Activated effector memory CD4-positive, alpha-beta T cell treated with Interleukin-2 at 50 U/mL for 16 hours (primary cell): ENCODE results near the gene COL15A1.
A peak's percentile ranks its signal among the peaks of the same experiment; 100 is the strongest.

Experiments used
- DNase-seq: peaks from one replicate; pipeline ENCODE4 v3.0.0-alpha.2; 2020

Gene COL15A1

DNA sequence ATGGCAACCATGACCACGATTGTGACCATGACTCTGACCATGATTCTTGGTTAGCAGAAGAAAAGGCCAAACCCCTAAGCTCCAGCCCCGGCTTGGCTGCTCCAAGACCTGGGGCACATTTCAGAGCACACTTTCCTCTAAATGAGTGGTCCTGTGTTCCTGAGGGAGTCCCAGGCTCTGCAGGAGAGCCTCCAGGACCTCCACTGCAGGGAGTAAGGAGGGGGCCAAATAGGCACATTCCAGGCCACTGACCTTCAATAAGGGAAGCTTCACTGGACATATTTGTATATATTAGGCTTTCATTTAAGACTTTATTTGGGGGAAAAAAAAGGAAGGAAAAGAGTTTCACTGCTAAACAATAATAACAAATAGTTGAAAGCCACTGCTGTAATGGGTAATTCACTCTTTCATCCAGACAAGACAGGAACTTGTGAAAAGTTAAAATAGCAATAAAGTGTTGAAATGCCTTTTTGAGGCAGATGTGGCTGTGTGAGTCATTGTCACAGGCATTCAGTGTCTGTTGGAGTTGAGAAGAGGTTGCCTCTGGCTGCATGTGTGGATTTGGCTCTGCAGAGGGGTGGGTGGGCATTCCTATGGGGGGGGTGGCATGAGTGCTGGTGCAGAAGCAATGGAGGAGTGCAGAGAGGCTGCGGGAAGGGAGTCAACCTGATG lies 97.3 kb downstream of the COL15A1 start:
- DNase-seq: no peak

GRCh38 chr9:99041618-99042017 lies 97.9 kb downstream of the COL15A1 start:
- no peak for DNase-seq

DNA sequence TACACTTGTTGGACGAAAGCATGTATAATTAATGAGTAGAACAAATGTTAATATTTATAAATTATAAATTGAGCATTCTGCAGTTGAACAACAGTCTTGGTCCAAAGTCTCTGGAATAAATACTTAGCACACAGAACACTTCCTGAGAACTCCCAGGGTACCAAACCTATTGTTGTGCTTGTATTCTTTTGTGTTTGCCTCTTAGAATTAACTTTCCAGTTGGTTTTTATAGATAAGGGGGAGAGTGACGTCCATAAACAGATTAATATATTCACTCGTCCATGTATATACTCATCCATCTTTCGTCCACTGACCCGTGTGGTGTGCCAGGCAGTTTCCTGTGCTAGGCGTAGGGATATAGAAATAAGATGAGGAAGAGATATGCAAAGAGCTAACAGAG lies 98.9 kb downstream of the COL15A1 start:
- no peak for DNase-seq

- DNase-seq: no peak
Observed at GRCh38 chr9:99044827-99045226, 101.1 kb downstream of the COL15A1 start.

DNA sequence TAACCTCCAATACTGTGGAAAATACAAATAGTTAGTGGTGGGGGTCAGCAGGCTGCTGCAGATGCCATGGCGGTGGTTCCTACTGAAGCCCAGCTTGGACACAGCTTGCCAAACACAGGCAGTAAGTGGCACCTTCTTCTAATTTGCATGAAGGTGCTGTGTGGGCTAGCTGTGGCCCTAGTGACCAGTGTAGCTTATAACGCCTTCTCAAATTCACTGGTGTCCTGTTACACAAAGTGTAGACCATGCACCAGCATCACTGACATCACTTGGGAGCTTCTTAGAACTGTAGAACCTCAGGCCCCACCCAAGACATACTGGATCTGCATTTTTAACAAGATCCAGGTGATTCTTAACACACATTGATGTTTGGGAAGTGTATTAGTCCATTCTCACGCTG lies 102.4 kb downstream of the COL15A1 start:
- DNase-seq: no peak

- DNase-seq: no peak
Observed at GRCh38 chr9:99046542-99047071, 102.9 kb downstream of the COL15A1 start.

GRCh38 chr9:99049228-99049627 lies 105.5 kb downstream of the COL15A1 start:
- DNase-seq: no peak

GRCh38 chr9:99049641-99050040 lies 105.9 kb downstream of the COL15A1 start:
- DNase-seq: no peak

GRCh38 chr9:99050292-99050911 lies 106.7 kb downstream of the COL15A1 start:
- no peak for DNase-seq

DNA sequence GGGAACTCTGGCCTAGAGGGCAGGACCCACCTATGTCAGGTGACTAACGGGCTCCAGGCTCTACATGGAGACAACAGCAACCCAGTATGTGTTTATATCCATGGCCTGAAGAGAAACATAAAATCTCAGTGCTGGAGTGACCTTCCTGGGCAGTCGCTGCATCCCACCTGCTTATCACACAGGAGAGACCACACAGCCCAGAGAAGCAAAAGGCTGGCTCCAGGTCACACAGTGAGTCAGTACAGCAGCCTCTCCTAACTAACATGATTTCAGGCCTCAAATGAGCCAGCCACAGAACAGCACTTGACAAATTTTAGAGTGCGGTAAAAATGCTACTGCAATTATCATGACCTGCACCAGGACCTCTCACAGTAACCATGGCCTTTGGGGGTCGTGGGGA lies 107.2 kb downstream of the COL15A1 start:
- no peak for DNase-seq

- DNase-seq: no peak
Observed at GRCh38 chr9:99051406-99051805, 107.7 kb downstream of the COL15A1 start.

DNA sequence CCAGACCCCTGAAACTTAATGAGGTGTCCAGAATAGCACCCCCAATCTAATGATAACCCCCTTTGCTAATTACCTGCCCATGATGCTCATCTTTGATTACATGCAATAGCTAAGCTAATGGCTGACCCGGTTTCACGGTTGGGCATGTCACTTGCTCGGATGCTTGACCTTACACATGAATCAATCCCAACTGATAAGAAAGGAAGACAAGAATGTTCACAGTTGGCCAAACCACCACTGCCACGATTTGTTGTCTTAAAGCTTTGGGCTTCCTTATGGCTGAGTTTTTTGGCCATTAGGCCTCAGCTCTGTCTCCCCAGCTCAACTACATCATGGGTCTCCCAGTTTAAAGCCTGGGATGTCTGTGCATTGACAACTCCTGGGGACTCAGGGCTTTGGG lies 108.1 kb downstream of the COL15A1 start:
- DNase-seq: no peak

GRCh38 chr9:99052815-99053715 lies 109.4 kb downstream of the COL15A1 start:
- no peak for DNase-seq

DNA sequence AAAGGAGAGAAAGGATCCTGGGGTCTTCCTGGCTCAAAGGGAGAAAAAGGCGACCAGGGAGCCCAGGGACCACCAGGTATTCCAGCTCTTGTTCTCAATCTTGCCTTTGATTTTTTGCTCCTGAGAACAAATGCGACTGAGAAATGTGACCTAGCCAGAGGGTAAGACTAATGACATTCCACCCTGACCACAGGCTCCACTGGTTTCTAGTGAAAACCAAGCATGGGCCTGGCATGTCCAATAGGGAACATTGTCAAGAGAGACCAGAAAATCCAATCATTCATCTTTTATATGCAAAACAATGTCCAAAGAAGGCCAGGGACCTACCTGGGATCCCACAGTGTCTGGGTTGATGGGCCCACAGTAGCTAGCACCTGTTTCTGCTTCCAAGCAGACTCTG lies 110.9 kb downstream of the COL15A1 start:
- no peak for DNase-seq

DNA sequence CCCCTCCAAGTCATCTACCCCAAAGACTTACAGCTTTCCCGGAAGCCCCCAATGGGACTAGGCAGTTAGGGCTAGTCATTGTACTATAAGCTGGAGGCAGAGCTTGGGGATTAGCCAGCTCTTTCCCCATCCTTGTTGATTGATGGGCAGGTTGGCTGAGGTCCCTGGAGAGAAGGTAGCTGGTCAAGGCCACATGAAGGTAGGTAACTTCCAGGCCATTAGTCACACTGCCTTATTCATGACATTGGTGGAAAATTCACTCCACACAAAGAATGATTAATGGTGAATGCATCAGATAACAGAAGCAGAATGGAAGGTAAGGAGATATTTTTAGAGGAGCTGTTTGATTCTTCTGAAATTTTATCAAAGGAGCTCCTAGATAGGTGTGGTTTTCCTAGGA lies 111.7 kb downstream of the COL15A1 start:
- DNase-seq: no peak

DNA sequence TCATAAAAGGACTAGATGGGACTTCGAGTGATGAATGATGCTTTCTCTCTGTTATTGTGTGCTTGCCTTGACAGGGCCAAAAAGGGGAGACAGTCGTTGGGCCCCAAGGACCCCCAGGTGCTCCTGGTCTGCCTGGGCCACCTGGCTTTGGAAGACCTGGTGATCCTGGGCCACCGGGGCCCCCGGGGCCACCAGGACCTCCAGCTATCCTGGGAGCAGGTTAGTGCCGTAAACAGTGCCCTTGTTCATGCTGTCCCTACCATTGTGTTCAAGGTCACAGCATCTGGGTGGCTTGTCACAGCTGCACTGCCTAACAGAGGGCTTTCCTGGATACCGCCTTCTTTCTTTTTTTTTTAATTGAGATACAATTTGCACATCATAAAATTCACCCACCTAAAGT lies 112.5 kb downstream of the COL15A1 start:
- DNase-seq: no peak

DNA sequence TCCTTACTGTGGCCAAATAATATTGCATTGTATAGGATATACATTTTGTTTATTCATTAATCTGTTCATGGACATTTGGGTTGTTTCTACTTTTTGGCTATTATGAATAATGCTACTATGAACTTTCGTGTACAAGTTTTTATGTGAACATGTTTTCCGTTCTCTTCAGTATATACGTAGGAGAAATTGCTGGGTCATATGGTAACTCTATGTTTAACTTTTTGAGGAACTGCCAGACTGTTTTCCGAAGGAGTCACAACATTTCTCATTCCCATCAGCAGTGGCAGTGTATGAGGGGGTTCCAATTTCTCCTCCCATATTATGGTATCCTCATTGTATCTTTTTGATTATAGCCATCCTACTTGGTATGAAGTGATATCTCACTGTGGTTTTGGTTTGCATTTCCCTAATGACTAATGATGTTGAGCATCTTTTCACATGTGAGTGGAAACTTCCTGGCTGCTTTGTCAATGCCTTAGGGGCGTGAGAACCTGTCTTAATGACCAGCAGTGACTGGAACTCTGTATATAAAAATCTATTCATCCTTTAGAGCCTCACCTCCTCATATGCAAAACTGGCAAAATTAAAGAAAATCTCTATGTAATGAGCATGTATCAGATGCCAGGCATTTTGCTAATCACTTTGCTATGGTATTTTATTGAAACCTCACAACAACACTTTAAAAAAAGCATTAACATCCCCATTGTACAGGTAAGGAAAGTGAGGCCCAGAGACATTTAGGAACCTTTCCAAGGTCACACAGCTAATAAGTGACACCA lies 113.4 kb downstream of the COL15A1 start:
- no peak for DNase-seq

DNA sequence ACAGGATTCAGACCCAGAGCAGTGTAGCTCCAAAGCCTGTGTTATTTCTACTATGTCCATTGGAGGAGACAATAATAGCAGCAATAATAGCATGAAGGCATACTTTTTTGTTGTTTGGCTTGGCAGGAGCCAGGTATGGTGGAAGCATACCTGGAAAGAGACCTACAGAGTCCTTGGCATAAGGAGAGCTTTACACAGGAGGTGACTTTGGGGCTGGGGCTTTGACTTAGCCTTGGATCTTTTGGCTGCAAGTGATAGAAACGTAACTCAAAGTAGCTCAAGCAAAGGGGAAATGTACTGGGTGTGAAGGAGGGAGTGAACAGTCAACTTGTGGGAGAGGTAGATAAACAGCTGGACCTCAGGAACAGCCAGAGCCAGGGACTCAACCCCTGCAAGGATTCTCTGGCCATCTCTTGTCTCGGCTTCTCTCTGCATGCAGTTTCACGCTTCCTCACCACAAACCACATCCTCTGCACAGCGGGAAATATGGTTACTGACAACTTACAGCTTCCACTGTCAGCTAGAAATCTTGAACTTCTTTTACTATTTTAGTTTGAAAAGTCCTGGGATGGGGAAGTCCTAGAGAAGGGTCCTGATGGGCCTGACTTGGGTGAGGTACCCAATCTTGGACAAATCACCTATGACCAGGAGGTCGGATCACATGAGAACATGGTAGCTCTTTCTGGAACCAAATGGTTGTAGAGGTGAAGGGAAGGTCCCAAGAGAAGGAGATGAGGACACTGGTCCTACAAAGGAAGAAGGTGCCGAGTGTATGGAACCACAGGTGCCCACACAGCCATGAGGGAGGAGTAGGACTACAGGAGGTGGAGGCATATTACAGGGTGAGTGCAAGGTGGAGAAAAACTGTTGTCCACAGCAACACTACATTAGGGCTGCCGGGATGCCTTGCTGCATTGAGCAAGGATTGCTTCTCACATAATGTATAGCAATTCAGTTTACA lies 114.2 kb downstream of the COL15A1 start:
- peak; percentile 53 for DNase-seq

DNA sequence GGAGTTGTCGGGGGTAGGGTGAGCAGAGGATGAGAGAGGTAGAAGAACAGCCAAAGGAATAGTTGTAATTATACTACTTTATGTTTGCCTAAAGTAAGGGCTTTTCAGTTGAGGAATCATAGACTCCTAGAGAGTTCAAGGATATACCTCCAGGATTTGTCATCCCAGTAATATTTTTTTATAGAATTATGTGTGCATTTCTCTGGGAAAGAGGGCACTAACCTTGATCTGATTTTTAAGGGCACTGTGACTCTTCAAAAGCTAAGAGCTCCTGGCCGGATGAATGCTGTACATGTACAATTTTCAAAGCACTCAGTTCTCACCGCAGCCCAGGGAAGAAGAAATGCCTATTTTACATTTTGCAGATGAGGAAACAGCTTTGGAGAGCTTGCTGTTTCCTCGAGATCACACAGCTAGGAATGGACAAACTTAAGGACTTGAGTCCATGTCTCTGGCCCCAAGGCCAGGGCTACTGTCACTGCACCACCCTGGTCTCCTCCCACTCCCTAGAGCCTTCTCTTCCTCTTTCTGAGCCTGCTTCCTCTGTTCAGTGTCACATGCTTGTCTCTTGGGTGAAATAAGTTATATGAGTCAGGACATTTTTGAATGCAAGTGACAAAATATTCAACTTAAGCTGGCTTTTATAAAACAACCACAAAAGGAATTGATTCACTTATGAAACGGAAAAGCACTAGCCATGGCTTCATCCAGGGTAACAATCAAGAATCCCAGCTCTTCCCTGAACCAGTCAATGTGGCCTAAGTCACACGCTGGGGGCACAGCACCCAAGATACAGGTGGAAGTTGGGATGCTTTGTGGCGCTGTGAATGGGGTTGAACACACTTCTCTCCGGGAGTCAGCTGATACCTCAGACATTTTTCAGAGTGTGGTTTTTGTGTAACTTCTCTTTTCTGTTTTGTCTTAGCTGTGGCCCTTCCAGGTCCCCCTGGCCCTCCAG lies 115.5 kb downstream of the COL15A1 start:
- DNase-seq: no peak

DNA sequence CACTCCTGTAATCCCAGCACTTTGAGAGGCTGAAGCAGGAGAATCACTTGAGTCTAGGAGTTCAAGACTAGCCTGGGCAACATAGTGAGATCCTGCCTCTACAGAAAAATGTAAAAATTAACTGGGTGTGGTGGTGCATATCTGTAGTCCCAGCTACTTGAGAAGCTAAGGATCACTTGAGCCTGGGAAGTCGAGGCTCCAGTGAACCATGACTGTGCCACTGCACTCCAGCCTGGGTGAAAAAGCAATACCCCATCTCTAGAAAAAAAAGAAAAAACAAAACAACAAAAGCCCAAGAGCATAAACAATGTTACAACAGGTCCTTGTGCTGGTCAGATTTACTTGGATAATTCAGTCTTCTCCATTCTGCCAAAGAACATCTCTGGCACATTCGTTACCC lies 116.9 kb downstream of the COL15A1 start:
- DNase-seq: no peak
